CD8-positive, alpha-beta memory T cell (primary cell): ENCODE data around the gene FNDC3B. TPM values are rescaled to one million over a fixed set of nuclear protein-coding genes. Genes with fewer than 3 reads are reported as not detected.

Source experiments
- CTCF ChIA-PET: fragments of 350-600 bp; sonication (Branson Sonifier 250); formaldehyde crosslinking; loops from one replicate; lab custom pipeline; 2021; ENCODE audit warnings: antibody characterized with exemption; lab: Charles Lee
- POLR2A ChIA-PET: fragments of 350-600 bp; sonication (Branson Sonifier 250); formaldehyde crosslinking; loops from one replicate; lab custom pipeline; 2021; ENCODE audit warnings: antibody characterized with exemption; lab: Charles Lee
- DNase-seq, 5 donors: peaks; one replicate each; pipeline versions ENCODE4 v3.0.0 to v3.0.0-alpha.2; 2020 to 2022; ENCODE audit warnings: mixed read lengths in 1 of 5
- H3K27ac ChIP-seq: one replicate; pipeline ENCODE4 v1.7.0; 2013; ENCODE audit warnings: low read depth, mild to moderate bottlenecking, low read length, moderate library complexity
- H3K27me3 ChIP-seq: 2 replicates; pipeline ENCODE4 v1.7.0; 2013; ENCODE audit warnings: low read length, mild to moderate bottlenecking; ENCODE audit not compliant: insufficient read depth, poor library complexity, severe bottlenecking
- H3K36me3 ChIP-seq: 2 replicates; pipeline ENCODE4 v1.7.0; 2013; ENCODE audit warnings: mild to moderate bottlenecking, low read length, moderate library complexity; ENCODE audit not compliant: insufficient read depth
- H3K4me1 ChIP-seq: 2 replicates; pipeline ENCODE4 v1.7.0; 2013; ENCODE audit warnings: mild to moderate bottlenecking, low read length, moderate library complexity; ENCODE audit not compliant: insufficient read depth
- H3K4me3 ChIP-seq: 2 replicates; pipeline ENCODE4 v1.7.0; 2013; ENCODE audit warnings: mild to moderate bottlenecking, low read length
- H3K9me3 ChIP-seq: 2 replicates; pipeline ENCODE4 v1.7.0; 2013; ENCODE audit warnings: mild to moderate bottlenecking, low read length
- H3K27ac Mint-ChIP-seq, 8 donors: one replicate each; pipeline ENCODE4 v1.8.0; 2020 to 2021; ENCODE audit warnings: mixed read lengths in 8 of 8, mild to moderate bottlenecking in 6 of 8, inconsistent platforms in 3 of 8, moderate library complexity in 3 of 8
- H3K27me3 Mint-ChIP-seq, 2 donors: one replicate each; pipeline ENCODE4 v1.8.0; 2020 to 2021; ENCODE audit warnings: mixed read lengths in 2 of 2, mild to moderate bottlenecking in 1 of 2, moderate library complexity in 1 of 2
- H3K36me3 Mint-ChIP-seq, 3 donors: one replicate each; pipeline ENCODE4 v1.8.0; 2020 to 2021; ENCODE audit warnings: mixed read lengths in 3 of 3, inconsistent platforms in 1 of 3, mild to moderate bottlenecking in 1 of 3
- H3K4me1 Mint-ChIP-seq, 3 donors: one replicate each; pipeline ENCODE4 v1.8.0; 2020 to 2021; ENCODE audit warnings: mixed read lengths in 3 of 3, inconsistent platforms in 1 of 3, mild to moderate bottlenecking in 1 of 3
- H3K4me3 Mint-ChIP-seq, 7 donors: one replicate each; pipeline ENCODE4 v1.8.0; 2020 to 2021; ENCODE audit warnings: mixed read lengths in 7 of 7, mild to moderate bottlenecking in 6 of 7, moderate library complexity in 4 of 7, inconsistent platforms in 2 of 7
- H3K9me3 Mint-ChIP-seq, 5 donors: one replicate each; pipeline ENCODE4 v1.8.0; 2020 to 2022; ENCODE audit warnings: mixed read lengths in 5 of 5, mild to moderate bottlenecking in 3 of 5, moderate library complexity in 2 of 5, inconsistent platforms in 1 of 5
- polyA plus RNA-seq: library from polyadenylated mRNA; unstranded; fragments of 300-500 nt; fragmentation: Illumina TruSeq; gene quantifications from one replicate; pipeline ENCODE4 v1.2.3, GENCODE V29; 2021
- total RNA-seq, 2 experiments: library from RNA; stranded (reverse); gene quantifications; one replicate each; pipeline ENCODE4 v1.2.3, GENCODE V29; 2021

Gene FNDC3B
- total and polyA plus RNA-seq, 3 experiments from 2014 or later = 8.7 to 18.6 (median 17.4) TPM

- Histone ChIP-seq H3K27ac (no peak overlapping the region), H3K36me3 (no peaks in the 10 kb centered on the region), H3K27me3 (no peaks in the 10 kb centered on the region), H3K4me3 (no peak overlapping the region), H3K9me3 (no peaks in the 10 kb centered on the region), H3K4me1 (no peaks in the 10 kb centered on the region)
- Mint-ChIP-seq H3K36me3 (peaks cover 9 to 37% (median 19%) of the 10 kb centered on the region in 3 donors), H3K4me3 (no peak overlapping the region), H3K9me3 (no peaks in the 10 kb centered on the region), H3K27ac (no peak overlapping the region), H3K27me3 (no peaks in the 10 kb centered on the region), H3K4me1 (peaks cover 15 to 20% (median 17%) of the 10 kb centered on the region in 3 donors)
- CTCF ChIA-PET = no interaction called here
- POLR2A ChIA-PET = no interaction called here
- DNase-seq = no peak
These were observed 253.0 kb downstream of the FNDC3B start for GRCh38 chr3:172292422-172292821.

- ChIA-PET POLR2A (no interaction called here), CTCF (no interaction called here)
- Histone ChIP-seq H3K27me3 (no peaks in the 10 kb centered on the region), H3K36me3 (no peaks in the 10 kb centered on the region), H3K4me1 (no peaks in the 10 kb centered on the region), H3K4me3 (no peak overlapping the region), H3K27ac (no peak overlapping the region), H3K9me3 (no peaks in the 10 kb centered on the region)
- no peak for DNase-seq
- Mint-ChIP-seq H3K4me3 (no peak overlapping the region), H3K36me3 (peaks cover 12 to 36% (median 21%) of the 10 kb centered on the region in 3 donors), H3K9me3 (no peaks in the 10 kb centered on the region), H3K27me3 (no peaks in the 10 kb centered on the region), H3K27ac (no peak overlapping the region), H3K4me1 (peaks cover 9 to 16% (median 12%) of the 10 kb centered on the region in 3 donors)
These were observed 253.7 kb downstream of the FNDC3B start for GRCh38 chr3:172293093-172293492.

GRCh38 chr3:172294223-172294806, 254.9 kb downstream of the FNDC3B start:
- Mint-ChIP-seq H3K4me1 (peaks cover 0 to 3% (median 0%) of the 10 kb centered on the region in 3 donors), H3K4me3 (no peak overlapping the region), H3K27ac (peak overlapping the region in 2 of 8 donors; percentile 21 to 58), H3K27me3 (no peaks in the 10 kb centered on the region), H3K36me3 (peaks cover 18 to 38% (median 21%) of the 10 kb centered on the region in 3 donors), H3K9me3 (no peaks in the 10 kb centered on the region)
- Histone ChIP-seq H3K4me3 (no peak overlapping the region), H3K27ac (no peak overlapping the region), H3K9me3 (no peaks in the 10 kb centered on the region), H3K4me1 (no peaks in the 10 kb centered on the region), H3K27me3 (no peaks in the 10 kb centered on the region), H3K36me3 (no peaks in the 10 kb centered on the region)
- ChIA-PET CTCF (no interaction called here), POLR2A (no interaction called here)
- no peak for DNase-seq

- no peaks in the 10 kb centered on the region for H3K27me3 Mint-ChIP-seq
- Histone ChIP-seq H3K27ac (no peak overlapping the region), H3K9me3 (no peaks in the 10 kb centered on the region), H3K4me3 (no peak overlapping the region), H3K4me1 (no peaks in the 10 kb centered on the region), H3K27me3 (no peaks in the 10 kb centered on the region), H3K36me3 (no peaks in the 10 kb centered on the region)
- H3K36me3 Mint-ChIP-seq = peaks cover 23 to 44% (median 24%) of the 10 kb centered on the region in 3 donors
- no peaks in the 10 kb centered on the region for H3K4me1 Mint-ChIP-seq
- DNase-seq = no peak
- no peak overlapping the region for H3K27ac Mint-ChIP-seq
- ChIA-PET POLR2A (no interaction called here), CTCF (interaction anchor here (1.1 kb wide), 1 partner anchor 36 kb away, joined by 3 read pairs; no protein-coding TSS in a partner anchor)
- no peaks in the 10 kb centered on the region for H3K9me3 Mint-ChIP-seq
- no peak overlapping the region for H3K4me3 Mint-ChIP-seq
These were observed 257.0 kb downstream of the FNDC3B start for GRCh38 chr3:172296248-172296974.

- Histone ChIP-seq H3K4me1 (no peaks in the 10 kb centered on the region), H3K9me3 (no peaks in the 10 kb centered on the region), H3K27ac (no peak overlapping the region), H3K4me3 (no peak overlapping the region), H3K27me3 (no peaks in the 10 kb centered on the region), H3K36me3 (no peaks in the 10 kb centered on the region)
- H3K27ac Mint-ChIP-seq = no peak overlapping the region
- no peaks in the 10 kb centered on the region for H3K27me3 Mint-ChIP-seq
- H3K4me1 Mint-ChIP-seq = no peaks in the 10 kb centered on the region
- peaks cover 24 to 45% (median 24%) of the 10 kb centered on the region in 3 donors for H3K36me3 Mint-ChIP-seq
- no peak for DNase-seq
- ChIA-PET POLR2A (no interaction called here), CTCF (interaction anchor here (1.1 kb wide), 1 partner anchor 36 kb away, joined by 3 read pairs; no protein-coding TSS in a partner anchor)
- H3K9me3 Mint-ChIP-seq = no peaks in the 10 kb centered on the region
- no peak overlapping the region for H3K4me3 Mint-ChIP-seq
These were observed 257.6 kb downstream of the FNDC3B start for GRCh38 chr3:172296975-172297332.

- H3K27ac Mint-ChIP-seq = no peak overlapping the region
- no peaks in the 10 kb centered on the region for H3K9me3 ChIP-seq
- CTCF ChIA-PET = no interaction called here
These were observed 258.9 kb downstream of the FNDC3B start for GRCh38 chr3:172298247-172298646.

GRCh38 chr3:172300187-172300586, 260.8 kb downstream of the FNDC3B start:
- Mint-ChIP-seq H3K9me3 (no peaks in the 10 kb centered on the region), H3K4me1 (no peaks in the 10 kb centered on the region)

More at GRCh38 chr3:172298247-172298646, 258.9 kb downstream of the FNDC3B start:
- H3K27ac ChIP-seq = no peak overlapping the region
- no peaks in the 10 kb centered on the region for H3K4me1 ChIP-seq
- no peak overlapping the region for H3K4me3 ChIP-seq
- Mint-ChIP-seq H3K4me3 (no peak overlapping the region), H3K36me3 (peaks cover 19 to 46% (median 24%) of the 10 kb centered on the region in 3 donors), H3K9me3 (no peaks in the 10 kb centered on the region), H3K27me3 (no peaks in the 10 kb centered on the region), H3K4me1 (no peaks in the 10 kb centered on the region)
- H3K27me3 ChIP-seq = no peaks in the 10 kb centered on the region
- DNase-seq = no peak
- POLR2A ChIA-PET = no interaction called here
- no peaks in the 10 kb centered on the region for H3K36me3 ChIP-seq

GRCh38 chr3:172300862-172301261, 261.5 kb downstream of the FNDC3B start:
- H3K9me3 ChIP-seq = no peaks in the 10 kb centered on the region
- ChIA-PET CTCF (interaction anchor here (0.9 kb wide), 1 partner anchor 30 kb away, joined by 3 read pairs; no protein-coding TSS in a partner anchor), POLR2A (no interaction called here)
- Mint-ChIP-seq H3K36me3 (peaks cover 14 to 35% (median 19%) of the 10 kb centered on the region in 3 donors), H3K4me1 (no peaks in the 10 kb centered on the region), H3K27ac (peak overlapping the region in 1 of 8 donors; percentile 12), H3K9me3 (no peaks in the 10 kb centered on the region), H3K4me3 (no peak overlapping the region), H3K27me3 (no peaks in the 10 kb centered on the region)
- no peaks in the 10 kb centered on the region for H3K4me1 ChIP-seq
- H3K27ac ChIP-seq = no peak overlapping the region
- H3K27me3 ChIP-seq = no peaks in the 10 kb centered on the region
- no peak overlapping the region for H3K4me3 ChIP-seq
- H3K36me3 ChIP-seq = no peaks in the 10 kb centered on the region
- no peak for DNase-seq

More at GRCh38 chr3:172300187-172300586, 260.8 kb downstream of the FNDC3B start:
- DNase-seq = no peak
- no peaks in the 10 kb centered on the region for H3K4me1 ChIP-seq
- H3K9me3 ChIP-seq = no peaks in the 10 kb centered on the region
- no peaks in the 10 kb centered on the region for H3K36me3 ChIP-seq
- CTCF ChIA-PET = interaction anchor here (0.9 kb wide), 1 partner anchor 30 kb away, joined by 3 read pairs; no protein-coding TSS in a partner anchor
- no peaks in the 10 kb centered on the region for H3K27me3 ChIP-seq
- H3K4me3 ChIP-seq = no peak overlapping the region
- Mint-ChIP-seq H3K27me3 (no peaks in the 10 kb centered on the region), H3K4me3 (no peak overlapping the region), H3K27ac (no peak overlapping the region), H3K36me3 (peaks cover 14 to 39% (median 20%) of the 10 kb centered on the region in 3 donors)
- POLR2A ChIA-PET = no interaction called here
- no peak overlapping the region for H3K27ac ChIP-seq
